ENCODE data around the gene SRCIN1. TPM values are rescaled to one million over a fixed set of nuclear protein-coding genes. Genes with fewer than 3 reads are reported as not detected.

SRCIN1 gene
- total RNA-seq, 3 donors from 2014 or later, result 0.16 to 0.49 TPM; not detected in 1

DNA sequence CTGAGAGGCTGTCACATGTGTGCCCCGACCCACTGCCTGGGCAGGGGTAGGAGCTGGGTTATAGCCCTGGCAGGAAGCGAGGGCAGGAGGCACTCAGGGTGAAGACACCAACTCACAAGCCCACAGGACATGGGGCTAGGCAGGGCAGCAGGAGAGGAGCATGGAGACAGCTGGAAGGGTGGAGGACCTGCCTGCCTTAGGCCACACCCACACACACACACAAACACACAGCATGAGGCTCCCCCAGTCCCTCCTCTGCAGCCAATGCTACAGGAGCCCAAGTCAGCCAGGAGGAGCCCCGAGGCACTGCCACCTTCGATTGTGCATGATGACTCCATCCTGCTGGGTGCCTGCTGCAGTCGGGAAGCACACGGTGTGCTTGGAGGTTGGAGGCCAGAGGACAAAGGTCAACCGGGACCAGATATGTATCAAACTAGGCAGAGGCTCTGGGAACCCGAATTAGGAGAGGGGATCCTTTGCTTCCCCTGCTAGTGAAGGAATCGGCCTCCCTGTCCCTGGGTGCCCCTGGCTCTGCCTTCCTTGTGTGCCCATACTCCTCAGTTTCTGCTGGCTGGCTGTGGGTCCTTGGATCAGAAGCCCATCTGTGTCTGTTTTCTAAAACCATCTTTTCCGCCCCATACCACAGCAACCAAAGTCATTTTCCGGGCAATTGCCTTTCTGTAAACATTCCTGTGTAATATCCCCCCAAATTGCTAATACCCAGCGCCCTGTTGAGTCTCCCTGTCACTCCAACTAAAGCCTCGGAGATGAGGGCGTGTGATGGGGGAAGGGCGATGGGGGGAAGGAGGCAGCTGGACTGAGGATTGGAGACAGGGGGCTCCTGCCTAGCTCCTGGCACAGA, 20.5 kb downstream of the SRCIN1 start:
- Mint-ChIP-seq H3K4me1 (ENCODE audit: low read depth) (peaks cover 3% of the 10 kb centered on the region), H3K36me3 (ENCODE audit: insufficient read depth) (no peaks in the 10 kb centered on the region), H3K9me3 (no peaks in the 10 kb centered on the region), H3K27me3 (ENCODE audit: low read depth) (peaks cover 69% of the 10 kb centered on the region), H3K4me3 (no peak overlapping the region)
- ATAC-seq (no peak), DNase-seq (no peak)

- DNase-seq, result peak; percentile 60
- Mint-ChIP-seq H3K4me3 (no peak overlapping the region), H3K9me3 (no peaks in the 10 kb centered on the region), H3K36me3 (ENCODE audit: insufficient read depth) (no peaks in the 10 kb centered on the region), H3K4me1 (ENCODE audit: low read depth) (peaks cover 3% of the 10 kb centered on the region), H3K27me3 (ENCODE audit: low read depth) (peaks cover 70% of the 10 kb centered on the region)
- ATAC-seq, result peak; percentile 82 to 91
These were observed 21.3 kb downstream of the SRCIN1 start for GRCh38 chr17:38584350-38584925.

- Mint-ChIP-seq H3K4me3 (no peak overlapping the region), H3K9me3 (no peaks in the 10 kb centered on the region), H3K36me3 (ENCODE audit: insufficient read depth) (no peaks in the 10 kb centered on the region), H3K27me3 (ENCODE audit: low read depth) (peaks cover 70% of the 10 kb centered on the region), H3K4me1 (ENCODE audit: low read depth) (peaks cover 3% of the 10 kb centered on the region)
- no peak for DNase-seq
- ATAC-seq, result no peak
These were observed 21.9 kb downstream of the SRCIN1 start for GRCh38 chr17:38583828-38584349.

DNA sequence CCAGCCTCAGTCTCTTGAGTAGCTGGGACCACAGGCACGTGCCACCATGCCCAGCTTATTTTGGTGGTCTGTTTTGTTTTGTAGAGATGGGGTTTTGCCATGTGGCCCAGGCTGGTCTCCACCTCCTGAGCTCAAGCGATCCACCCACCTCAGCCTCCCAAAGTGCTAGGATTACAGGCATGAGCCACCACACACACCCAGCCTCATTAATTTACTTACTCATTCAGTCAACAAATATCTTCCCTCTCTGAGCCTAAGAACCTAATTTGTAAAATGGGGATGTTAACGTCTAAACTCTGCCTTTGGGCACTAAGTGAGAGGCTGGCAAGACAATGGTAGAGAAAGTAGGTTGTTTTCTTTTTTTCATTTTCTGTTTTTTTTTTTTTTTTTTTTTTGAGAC, 22.6 kb downstream of the SRCIN1 start:
- Mint-ChIP-seq H3K36me3 (ENCODE audit: insufficient read depth) (no peaks in the 10 kb centered on the region), H3K4me3 (no peak overlapping the region), H3K9me3 (no peaks in the 10 kb centered on the region), H3K4me1 (ENCODE audit: low read depth) (peaks cover 3% of the 10 kb centered on the region), H3K27me3 (ENCODE audit: low read depth) (peaks cover 65% of the 10 kb centered on the region)
- ATAC-seq (no peak), DNase-seq (no peak)

DNA sequence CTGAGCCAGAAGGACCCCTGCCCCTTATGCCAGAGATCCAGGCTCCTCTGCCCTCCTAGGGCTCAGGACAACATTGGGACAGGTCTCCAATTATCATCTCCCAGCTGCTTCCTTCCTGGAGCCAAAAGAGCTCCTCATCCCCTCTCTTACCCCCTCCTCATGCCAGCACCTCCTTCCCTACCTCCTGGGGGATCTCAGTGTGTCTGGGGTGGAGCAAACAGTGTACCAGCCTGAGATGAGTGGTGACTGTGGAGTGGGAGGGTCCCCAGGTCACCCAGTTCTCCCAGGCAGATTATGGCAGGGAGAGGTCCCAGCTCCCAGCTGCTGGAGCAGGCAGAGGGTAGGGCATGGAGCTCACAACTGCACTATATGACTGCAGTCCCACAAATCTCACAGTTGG, 23.7 kb downstream of the SRCIN1 start:
- H3K9me3 Mint-ChIP-seq, result no peaks in the 10 kb centered on the region
- H3K4me1 Mint-ChIP-seq (ENCODE audit: low read depth), result peaks cover 3% of the 10 kb centered on the region
- no peak overlapping the region for H3K4me3 Mint-ChIP-seq
- H3K36me3 Mint-ChIP-seq (ENCODE audit: insufficient read depth), result no peaks in the 10 kb centered on the region
- ATAC-seq, result no peak
- H3K27me3 Mint-ChIP-seq (ENCODE audit: low read depth), result peaks cover 63% of the 10 kb centered on the region
- DNase-seq, result no peak

- no peaks in the 10 kb centered on the region for H3K36me3 Mint-ChIP-seq (ENCODE audit: insufficient read depth)
- H3K27me3 Mint-ChIP-seq (ENCODE audit: low read depth), result peaks cover 66% of the 10 kb centered on the region
- DNase-seq (no peak), ATAC-seq (no peak)
- H3K9me3 Mint-ChIP-seq, result no peaks in the 10 kb centered on the region
- H3K4me1 Mint-ChIP-seq (ENCODE audit: low read depth), result peaks cover 3% of the 10 kb centered on the region
- no peak overlapping the region for H3K4me3 Mint-ChIP-seq
These were observed 25.8 kb downstream of the SRCIN1 start for GRCh38 chr17:38579934-38580333.

- H3K4me3 Mint-ChIP-seq, result no peak overlapping the region
- H3K36me3 Mint-ChIP-seq (ENCODE audit: insufficient read depth), result no peaks in the 10 kb centered on the region
- H3K4me1 Mint-ChIP-seq (ENCODE audit: low read depth), result no peaks in the 10 kb centered on the region
- DNase-seq, result no peak
- H3K9me3 Mint-ChIP-seq, result no peaks in the 10 kb centered on the region
- H3K27me3 Mint-ChIP-seq (ENCODE audit: low read depth), result peaks cover 63% of the 10 kb centered on the region
- no peak for ATAC-seq
These were observed 26.7 kb downstream of the SRCIN1 start for GRCh38 chr17:38579083-38579480.

DNA sequence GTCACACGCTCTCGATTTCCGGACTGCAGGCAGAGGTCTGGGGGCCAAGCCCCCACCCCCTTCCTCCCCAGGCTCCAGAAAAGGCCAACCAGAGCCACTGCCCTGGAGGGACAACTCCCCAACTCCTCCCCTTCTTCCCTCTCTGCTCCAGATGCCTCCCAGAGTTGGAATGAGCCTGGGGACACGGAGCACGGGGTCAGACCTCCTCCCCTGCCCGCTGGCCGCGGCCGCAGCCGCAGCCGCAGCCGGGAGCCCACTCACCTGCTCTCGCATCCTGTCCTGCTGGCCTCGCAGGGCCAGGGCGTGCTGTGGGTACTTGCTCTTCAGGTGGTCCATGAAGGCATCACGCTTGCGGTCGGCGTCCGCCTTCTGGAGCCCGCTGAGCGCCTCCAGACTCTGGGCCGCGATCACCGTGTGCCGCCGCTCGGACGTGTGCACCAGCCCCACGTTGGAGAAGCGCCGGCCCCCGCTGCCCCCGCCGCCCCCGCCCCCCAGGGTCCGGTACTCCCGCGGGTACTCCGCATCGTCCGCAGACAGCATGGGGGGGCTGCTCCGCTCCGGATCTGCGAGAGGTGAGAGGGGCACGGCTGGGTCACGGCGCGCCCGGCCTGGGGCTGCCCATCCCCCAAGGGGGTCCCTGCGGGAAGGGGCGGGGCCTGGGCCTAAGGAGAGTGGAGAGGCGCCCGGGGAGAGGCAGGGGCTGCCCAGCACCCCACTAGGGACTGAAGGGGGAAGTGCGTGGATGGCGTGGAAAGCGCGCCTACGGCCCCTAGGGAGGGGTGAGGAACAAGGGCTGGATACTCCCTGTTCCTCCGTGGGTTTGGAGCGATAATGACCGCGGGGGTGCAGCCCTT, 27.3 kb downstream of the SRCIN1 start:
- DNase-seq, result no peak
- Mint-ChIP-seq H3K4me3 (no peak overlapping the region), H3K9me3 (no peaks in the 10 kb centered on the region), H3K4me1 (ENCODE audit: low read depth) (no peaks in the 10 kb centered on the region), H3K27me3 (ENCODE audit: low read depth) (peaks cover 69% of the 10 kb centered on the region), H3K36me3 (ENCODE audit: insufficient read depth) (no peaks in the 10 kb centered on the region)
- ATAC-seq, result peak in 1 of 2 donors; percentile 12

DNA sequence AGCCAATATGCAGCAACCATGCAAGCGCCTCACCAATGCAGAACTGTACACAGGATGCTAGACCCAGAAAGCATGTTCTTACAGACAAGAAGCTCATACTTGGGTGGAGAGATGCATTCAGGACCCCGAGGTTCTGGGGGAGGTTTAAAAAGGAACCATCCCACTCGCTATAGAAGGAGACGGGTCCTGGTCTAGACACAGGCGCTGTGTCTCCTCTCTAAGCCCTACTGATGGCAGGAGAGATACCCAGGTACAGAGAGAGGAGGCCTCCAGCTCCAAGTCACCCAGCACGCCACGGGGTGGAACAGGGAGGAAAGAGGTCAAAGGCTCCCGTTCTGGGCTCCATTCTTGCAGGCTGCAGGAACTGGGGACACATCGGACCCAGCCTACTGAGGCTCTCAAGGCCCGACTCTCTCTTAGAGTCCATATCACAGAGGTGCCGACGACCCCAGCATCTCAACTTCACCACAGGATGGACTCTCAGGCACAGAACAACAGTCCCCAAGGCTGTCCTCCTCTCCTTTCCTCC, 28.0 kb downstream of the SRCIN1 start:
- Mint-ChIP-seq H3K4me1 (ENCODE audit: low read depth) (peaks cover 3% of the 10 kb centered on the region), H3K4me3 (no peak overlapping the region), H3K9me3 (no peaks in the 10 kb centered on the region), H3K36me3 (ENCODE audit: insufficient read depth) (no peaks in the 10 kb centered on the region), H3K27me3 (ENCODE audit: low read depth) (peaks cover 73% of the 10 kb centered on the region)
- ATAC-seq (no peak), DNase-seq (no peak)

- H3K9me3 Mint-ChIP-seq, result no peaks in the 10 kb centered on the region
- ATAC-seq (no peak), DNase-seq (no peak)
- H3K4me1 Mint-ChIP-seq (ENCODE audit: low read depth), result peaks cover 3% of the 10 kb centered on the region
- H3K27me3 Mint-ChIP-seq (ENCODE audit: low read depth), result peaks cover 71% of the 10 kb centered on the region
- H3K4me3 Mint-ChIP-seq, result no peak overlapping the region
- H3K36me3 Mint-ChIP-seq (ENCODE audit: insufficient read depth), result no peaks in the 10 kb centered on the region
These were observed 28.5 kb downstream of the SRCIN1 start for GRCh38 chr17:38577244-38577643.

DNA sequence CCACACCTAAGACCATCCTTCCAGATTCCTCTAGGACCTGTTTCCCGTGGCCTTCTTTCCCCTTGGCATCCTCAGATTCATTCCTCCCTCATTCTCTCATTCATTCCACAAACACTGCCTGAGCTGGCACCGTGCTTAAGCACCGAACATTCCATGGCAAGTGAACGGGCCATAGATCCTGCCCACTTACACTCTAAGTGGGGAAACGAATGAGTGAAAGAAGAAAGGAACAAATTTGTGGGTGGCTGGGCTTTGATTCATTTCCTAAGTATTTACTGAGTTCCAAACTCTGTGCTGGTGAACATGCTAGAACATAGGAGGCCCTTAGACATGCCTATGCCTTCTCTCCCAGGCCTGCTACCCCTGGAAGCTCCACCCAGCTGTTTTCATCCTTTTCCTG, 30.0 kb downstream of the SRCIN1 start:
- Mint-ChIP-seq H3K36me3 (ENCODE audit: insufficient read depth) (no peaks in the 10 kb centered on the region), H3K9me3 (no peaks in the 10 kb centered on the region), H3K4me3 (no peak overlapping the region), H3K27me3 (ENCODE audit: low read depth) (peaks cover 80% of the 10 kb centered on the region), H3K4me1 (ENCODE audit: low read depth) (peaks cover 7% of the 10 kb centered on the region)
- no peak for ATAC-seq
- DNase-seq, result no peak

DNA sequence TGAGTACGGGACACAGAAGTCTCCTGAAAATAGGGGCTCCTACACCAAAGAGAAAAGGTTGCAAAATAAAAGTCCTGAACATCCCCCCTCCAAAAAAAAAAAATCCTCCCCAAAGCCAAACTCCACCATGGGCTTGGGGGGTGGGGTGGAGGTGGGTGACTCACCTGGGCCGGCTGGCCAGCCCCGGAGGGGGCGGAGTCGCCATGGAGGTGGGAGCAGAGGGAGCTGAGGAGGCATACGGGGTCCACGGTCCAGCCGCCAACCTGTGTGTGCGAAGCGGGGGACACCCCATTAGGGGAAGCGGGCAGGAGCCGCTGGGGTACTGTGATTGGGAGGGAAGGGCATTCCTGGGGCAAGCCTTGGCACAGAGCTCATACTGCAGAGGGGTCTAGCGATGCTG, 31.0 kb downstream of the SRCIN1 start:
- Mint-ChIP-seq H3K4me1 (ENCODE audit: low read depth) (peaks cover 7% of the 10 kb centered on the region), H3K9me3 (no peaks in the 10 kb centered on the region), H3K27me3 (ENCODE audit: low read depth) (peaks cover 80% of the 10 kb centered on the region), H3K36me3 (ENCODE audit: insufficient read depth) (no peaks in the 10 kb centered on the region), H3K4me3 (no peak overlapping the region)
- ATAC-seq, result no peak
- no peak for DNase-seq

DNA sequence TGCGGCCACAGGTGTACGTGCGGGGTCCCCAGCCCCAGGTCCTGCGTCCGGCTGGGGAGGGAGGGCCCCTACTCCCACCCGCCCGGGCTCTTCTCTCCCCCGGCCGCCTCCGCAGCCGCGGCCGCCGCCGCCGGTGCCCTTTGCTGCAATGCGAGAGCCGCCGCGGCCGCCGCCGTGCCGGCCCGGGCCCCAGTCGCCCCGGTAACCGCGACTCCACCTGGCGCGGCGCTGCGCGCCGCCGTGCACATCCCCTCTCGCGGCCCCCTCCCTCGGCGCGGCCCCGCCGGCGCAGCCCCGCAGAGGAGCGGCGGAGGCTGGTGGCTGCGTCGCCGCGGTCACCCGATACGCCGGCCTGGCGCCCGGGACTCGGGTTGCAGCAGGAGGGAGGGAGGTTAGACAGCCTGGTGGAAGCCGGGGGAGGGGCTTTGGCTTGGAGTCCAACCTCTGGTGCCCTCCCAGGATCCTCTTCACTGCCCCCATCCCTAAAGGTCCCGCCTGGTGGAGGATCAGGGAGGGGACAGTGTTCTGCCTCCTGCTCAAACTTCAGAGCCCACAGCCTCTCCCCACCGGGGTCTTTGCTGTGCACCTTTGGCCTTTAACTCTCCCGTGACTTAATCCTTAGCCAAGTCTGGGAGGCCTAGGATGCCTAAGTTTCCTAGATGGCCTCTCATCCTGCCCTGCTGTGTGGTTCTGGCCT, 32.9 kb downstream of the SRCIN1 start:
- DNase-seq (no peak), ATAC-seq (peak; percentile 46 to 60)
- H3K27me3 Mint-ChIP-seq (ENCODE audit: low read depth), result peaks cover 86% of the 10 kb centered on the region
- no peaks in the 10 kb centered on the region for H3K9me3 Mint-ChIP-seq
- H3K36me3 Mint-ChIP-seq (ENCODE audit: insufficient read depth), result no peaks in the 10 kb centered on the region
- H3K4me1 Mint-ChIP-seq (ENCODE audit: low read depth), result peaks cover 7% of the 10 kb centered on the region
- H3K4me3 Mint-ChIP-seq, result peak overlapping the region; percentile 53

Data from activated T-cell treated with anti-CD3 and anti-CD28 coated beads, Interleukin-2, amount 50 U/mL, for 4 hours (primary cell).